ENCODE results near the gene CMTM7. TPM values are rescaled to one million over a fixed set of nuclear protein-coding genes. Genes with fewer than 3 reads are reported as not detected.

CMTM7 gene, protein sequence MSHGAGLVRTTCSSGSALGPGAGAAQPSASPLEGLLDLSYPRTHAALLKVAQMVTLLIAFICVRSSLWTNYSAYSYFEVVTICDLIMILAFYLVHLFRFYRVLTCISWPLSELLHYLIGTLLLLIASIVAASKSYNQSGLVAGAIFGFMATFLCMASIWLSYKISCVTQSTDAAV
- 26.4 to 36.8 TPM (median 33.9 TPM) in 5 replicates for total RNA-seq (2022; extraction: Qiagen RNA extraction)

DNA sequence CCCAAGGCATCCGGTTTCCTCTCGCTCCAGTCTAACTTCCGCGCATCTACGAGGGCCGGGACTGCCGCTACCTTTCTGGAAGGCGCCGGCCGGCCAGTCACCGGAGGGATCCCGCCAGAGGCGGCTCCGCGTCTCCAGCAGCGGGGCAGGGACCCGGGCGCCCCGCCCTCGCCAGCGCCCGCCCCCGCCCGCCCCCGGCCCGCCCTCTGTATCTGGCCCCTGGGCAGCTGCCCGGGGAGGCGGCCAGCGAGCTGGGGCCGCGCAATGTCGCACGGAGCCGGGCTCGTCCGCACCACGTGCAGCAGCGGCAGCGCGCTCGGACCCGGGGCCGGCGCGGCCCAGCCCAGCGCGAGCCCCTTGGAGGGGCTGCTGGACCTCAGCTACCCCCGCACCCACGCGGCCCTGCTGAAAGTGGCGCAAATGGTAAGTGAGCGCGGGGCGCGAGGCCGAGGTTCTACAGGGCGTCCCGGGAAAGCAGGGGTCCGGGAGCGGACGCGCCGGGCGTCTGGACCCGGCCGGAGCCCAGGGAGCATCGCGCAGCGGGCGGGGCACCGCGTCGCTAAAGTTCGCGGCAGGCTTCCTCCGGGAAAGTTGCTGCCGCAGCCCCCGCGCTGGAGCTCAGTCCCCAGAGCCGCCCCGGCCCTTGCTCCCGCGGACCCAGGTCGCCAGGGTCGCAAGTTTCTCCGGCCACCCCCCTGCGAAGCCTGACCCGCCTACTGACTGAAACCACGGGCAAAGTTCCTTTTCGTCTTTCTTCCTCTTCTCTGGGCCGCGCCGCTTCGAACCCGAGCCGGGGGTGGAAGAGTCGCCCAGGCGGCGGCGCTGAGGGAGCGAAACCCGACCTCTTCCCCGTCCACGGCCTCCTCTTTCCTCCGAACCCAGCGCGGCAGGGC lies at the start of gene CMTM7:
CMTM7 (plus strand) TSS at position 211 of the 893 bp plus-strand sequence; CDS start at position 265, 54 bp downstream.

DNA sequence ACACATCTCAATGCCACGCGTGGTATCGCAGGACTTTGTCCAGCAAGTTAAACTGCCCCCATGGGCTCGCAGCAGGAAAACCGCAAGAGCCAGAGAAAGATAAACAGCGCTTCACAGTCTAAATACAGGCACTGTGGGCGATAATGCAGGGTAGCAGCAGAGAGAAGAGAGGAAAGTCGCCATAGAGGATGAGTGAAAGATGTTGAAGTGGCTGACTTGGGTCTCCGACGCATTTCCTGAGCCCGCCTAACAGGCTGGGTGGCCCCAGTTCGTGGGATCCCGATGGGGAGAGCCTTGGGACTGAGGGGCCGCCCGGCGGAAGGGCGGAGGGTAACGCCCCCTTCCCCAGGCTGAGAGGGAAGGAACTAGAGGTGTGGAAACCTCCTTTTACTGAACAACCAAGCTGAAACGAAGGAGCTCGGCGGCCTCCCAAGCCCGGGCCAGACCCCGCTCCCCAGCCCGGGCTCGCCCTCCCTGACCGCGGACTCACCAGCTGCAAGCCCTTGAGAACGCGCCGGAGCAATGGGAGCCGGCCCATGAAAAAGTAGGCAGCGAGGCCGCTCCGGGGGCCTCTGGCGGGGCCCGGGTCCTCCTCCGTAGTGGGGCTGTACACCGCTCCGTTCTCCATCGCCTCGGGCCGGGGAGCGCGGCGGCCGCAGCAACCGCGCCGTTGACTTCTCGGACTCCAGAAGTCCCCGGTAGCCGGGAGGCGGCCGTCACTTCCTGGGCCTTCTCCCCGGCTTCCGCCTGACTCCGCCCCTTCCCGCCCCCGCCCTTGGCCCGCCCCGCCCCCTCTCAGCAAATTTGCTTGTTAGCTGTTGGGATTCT lies 110.7 kb downstream of the CMTM7 start, which contains the start of gene CMTM6:
CMTM6 (minus strand) TSS at position 735 of the 828 bp plus-strand sequence; CDS start at position 628, 107 bp downstream.

Other genes with a start within 250 kb of the CMTM7 start
- 8.7 to 14.7 TPM (median 13.9 TPM) in 5 replicates for gene CMTM8, start 153.2 kb upstream of the CMTM7 start, total RNA-seq (2022; extraction: Qiagen RNA extraction)
- gene CMTM6, start 111.0 kb downstream of the CMTM7 start, total RNA-seq (2022; extraction: Qiagen RNA extraction) = 33.9 to 43.5 TPM (median 38.3 TPM) in 5 replicates
- gene DYNC1LI1, start 179.0 kb downstream of the CMTM7 start, total RNA-seq (2022; extraction: Qiagen RNA extraction) = 36.7 to 49.2 TPM (median 37.7 TPM) in 5 replicates

All from A549 treated with AZD2906 at 1 μM for 4 hours (cell line).